Left lung (tissue), 10 donors: Measurements from ENCODE around the gene SDK2. TPM values are rescaled to one million over a fixed set of nuclear protein-coding genes. Genes with fewer than 3 reads are reported as not detected.
"Not testable (repeated sequence)": the region's sequence is repeated elsewhere in the genome, so short reads cannot be mapped to it uniquely, and the experiment has no call there.

Experiments used
- ATAC-seq: fragments of 200-7000 bp; cut with Tn5 transposase; one replicate; pipeline ENCODE4 v1.9.1; 2020; ENCODE audit warnings: moderate library complexity
- DNase-seq, 4 donors: peaks; one replicate each; pipeline ENCODE4 v3.0.0-alpha.2; 2013 to 2020
- H3K27ac ChIP-seq, 2 donors: fragments of 200-600 bp; sonication (generic) in 1 of 2; one replicate each; pipeline versions ENCODE4 v1.5.0 to v1.8.0; 2020 to 2021
- H3K27me3 ChIP-seq, 2 donors: fragments of 200-600 bp; sonication (generic) in 1 of 2; one replicate each; pipeline versions ENCODE4 v1.5.0 to v1.8.0; 2020 to 2021
- H3K36me3 ChIP-seq, 2 donors: fragments of 200-600 bp; sonication (generic) in 1 of 2; one replicate each; pipeline versions ENCODE4 v1.5.0 to v1.8.0; 2020 to 2021
- H3K4me1 ChIP-seq, 2 donors: fragments of 200-600 bp; one replicate each; pipeline ENCODE4 v1.8.0; 2021
- H3K4me3 ChIP-seq, 2 donors: fragments of 200-600 bp; sonication (generic) in 1 of 2; one replicate each; pipeline versions ENCODE4 v1.5.0 to v1.8.0; 2020 to 2021; ENCODE audit warnings: mild to moderate bottlenecking in 1 of 2
- H3K9me3 ChIP-seq, 2 donors: fragments of 200-600 bp; sonication (generic) in 1 of 2; one replicate each; pipeline versions ENCODE4 v1.5.0 to v1.8.0; 2020 to 2021
- intact Hi-C, 2 donors: fragments of 100-400 bp; cut with DNase I; formaldehyde crosslinking; loops; one replicate each; pipeline versions ENCODE4 v1.11.2 to v1.14.2; 2022
- polyA plus RNA-seq, 6 donors: library from polyadenylated mRNA; unstranded; fragments of 120-200 nt; gene quantifications; one replicate each; pipeline ENCODE4 v1.2.1, GENCODE V29; 2013; ENCODE audit not compliant: insufficient read length in 6 of 6
- total RNA-seq, 2 donors: library from RNA; stranded (reverse); fragmentation: NEBNext Ultra II Directional; extraction: Animal tissue kit (Norgen Biotek cat#: 25700); gene quantifications; one replicate each; pipeline ENCODE4 v1.2.1, GENCODE V29; 2021
- TF ChIP-seq, protein P1 (sequence below), 2 donors: fragments of 200-600 bp; sonication (generic) in 1 of 2; IDR thresholded peaks; one replicate each; pipeline versions ENCODE4 v1.5.0 to v1.8.0; 2021; ENCODE audit warnings: antibody characterized with exemption in 2 of 2
- donor health status: DM: no; HTN: yes; CAD: no.
- donor health status: DM: no; HTN: no; CAD: no.

Gene SDK2
- total and polyA plus RNA-seq, 8 donors, result 6.0 to 10.9 (median 7.5) TPM

DNA sequence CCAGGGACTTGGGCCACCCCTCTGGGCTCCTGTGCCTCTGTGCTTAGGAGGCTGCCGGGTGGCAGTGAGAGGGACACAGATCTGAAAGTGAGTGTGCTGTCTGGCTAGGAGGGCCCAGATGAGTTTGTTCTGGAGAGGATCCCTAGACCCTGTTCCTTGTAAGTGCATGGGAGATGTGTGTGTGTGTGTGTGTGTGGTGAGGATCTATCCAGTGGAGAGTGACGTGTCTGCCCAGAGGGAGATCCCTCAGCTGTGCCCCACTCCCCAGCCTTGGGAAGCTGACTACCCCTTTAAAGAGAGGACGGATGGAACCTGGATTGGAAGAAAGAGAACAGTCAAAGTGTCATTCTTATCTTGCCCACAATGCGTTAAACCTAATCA, 306.9 kb downstream of the SDK2 start:
- no peaks in the 10 kb centered on the region for H3K9me3 ChIP-seq
- H3K27ac ChIP-seq, result no peak overlapping the region
- peaks cover 5 to 26% of the 10 kb centered on the region in 2 donors for H3K4me1 ChIP-seq
- H3K36me3 ChIP-seq, result no peaks in the 10 kb centered on the region
- TF ChIP-seq, protein P1, sequence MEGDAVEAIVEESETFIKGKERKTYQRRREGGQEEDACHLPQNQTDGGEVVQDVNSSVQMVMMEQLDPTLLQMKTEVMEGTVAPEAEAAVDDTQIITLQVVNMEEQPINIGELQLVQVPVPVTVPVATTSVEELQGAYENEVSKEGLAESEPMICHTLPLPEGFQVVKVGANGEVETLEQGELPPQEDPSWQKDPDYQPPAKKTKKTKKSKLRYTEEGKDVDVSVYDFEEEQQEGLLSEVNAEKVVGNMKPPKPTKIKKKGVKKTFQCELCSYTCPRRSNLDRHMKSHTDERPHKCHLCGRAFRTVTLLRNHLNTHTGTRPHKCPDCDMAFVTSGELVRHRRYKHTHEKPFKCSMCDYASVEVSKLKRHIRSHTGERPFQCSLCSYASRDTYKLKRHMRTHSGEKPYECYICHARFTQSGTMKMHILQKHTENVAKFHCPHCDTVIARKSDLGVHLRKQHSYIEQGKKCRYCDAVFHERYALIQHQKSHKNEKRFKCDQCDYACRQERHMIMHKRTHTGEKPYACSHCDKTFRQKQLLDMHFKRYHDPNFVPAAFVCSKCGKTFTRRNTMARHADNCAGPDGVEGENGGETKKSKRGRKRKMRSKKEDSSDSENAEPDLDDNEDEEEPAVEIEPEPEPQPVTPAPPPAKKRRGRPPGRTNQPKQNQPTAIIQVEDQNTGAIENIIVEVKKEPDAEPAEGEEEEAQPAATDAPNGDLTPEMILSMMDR (IDR thresholded peaks at IDR 0.05), result no peak
- no peak overlapping the region for H3K4me3 ChIP-seq
- ATAC-seq (no peak), DNase-seq (no peak)
- H3K27me3 ChIP-seq, result no peaks in the 10 kb centered on the region
- intact Hi-C loops, result no loop called here

DNA sequence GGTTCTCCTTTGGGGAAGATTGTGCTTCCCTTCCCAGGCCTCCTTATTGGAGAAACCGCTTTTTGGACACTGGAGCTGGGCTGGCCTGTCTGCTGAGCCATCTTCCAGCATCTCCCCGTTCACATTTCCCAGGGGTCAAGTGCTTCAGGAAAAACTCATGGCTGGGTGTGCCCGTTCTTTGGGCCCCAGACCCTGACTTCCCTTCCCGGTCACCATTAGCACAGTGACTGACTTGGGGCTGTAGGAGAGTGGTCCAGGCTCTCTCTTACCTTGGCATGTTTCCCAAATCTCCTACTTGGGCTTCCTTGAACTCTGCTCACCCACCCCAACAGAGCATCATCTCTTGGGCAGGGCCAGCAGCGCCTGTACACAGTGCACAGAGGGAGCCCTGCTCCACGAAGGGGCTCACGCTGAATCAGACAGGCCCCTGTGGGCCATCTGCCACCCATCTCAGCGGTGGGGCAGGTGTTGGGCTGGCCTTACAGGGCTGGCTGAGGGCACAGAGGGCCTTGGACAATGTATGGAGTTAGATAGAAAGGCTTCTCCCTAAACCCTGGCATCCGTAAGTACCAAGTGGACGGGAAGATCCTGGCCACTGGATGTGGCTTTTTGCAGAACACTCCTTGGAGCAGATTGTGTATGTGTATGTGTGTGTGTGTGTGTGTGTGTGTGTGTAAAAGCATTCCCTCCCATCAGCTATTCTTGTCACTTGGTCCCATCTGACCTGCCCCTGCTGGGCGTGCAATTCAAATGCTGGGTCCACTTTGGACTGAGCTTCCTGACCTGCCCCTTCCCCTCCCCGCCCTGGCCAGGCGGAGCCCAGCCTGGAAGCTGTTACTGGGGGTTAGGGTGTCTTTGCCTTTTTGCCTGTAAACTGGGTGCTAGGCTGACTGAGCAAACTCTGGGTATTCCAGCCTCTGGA, 307.6 kb downstream of the SDK2 start:
- no peak overlapping the region for H3K4me3 ChIP-seq
- H3K4me1 ChIP-seq, result peaks cover 2 to 22% of the 10 kb centered on the region in 2 donors
- peak in 1 of 4 donors; percentile 50 for DNase-seq
- no peak overlapping the region for H3K27ac ChIP-seq
- H3K27me3 ChIP-seq, result no peaks in the 10 kb centered on the region
- no peaks in the 10 kb centered on the region for H3K9me3 ChIP-seq
- intact Hi-C loops, result no loop called here
- H3K36me3 ChIP-seq, result no peaks in the 10 kb centered on the region
- no peak for ATAC-seq
- TF ChIP-seq, protein P1 (IDR thresholded peaks at IDR 0.05), result no peak

DNA sequence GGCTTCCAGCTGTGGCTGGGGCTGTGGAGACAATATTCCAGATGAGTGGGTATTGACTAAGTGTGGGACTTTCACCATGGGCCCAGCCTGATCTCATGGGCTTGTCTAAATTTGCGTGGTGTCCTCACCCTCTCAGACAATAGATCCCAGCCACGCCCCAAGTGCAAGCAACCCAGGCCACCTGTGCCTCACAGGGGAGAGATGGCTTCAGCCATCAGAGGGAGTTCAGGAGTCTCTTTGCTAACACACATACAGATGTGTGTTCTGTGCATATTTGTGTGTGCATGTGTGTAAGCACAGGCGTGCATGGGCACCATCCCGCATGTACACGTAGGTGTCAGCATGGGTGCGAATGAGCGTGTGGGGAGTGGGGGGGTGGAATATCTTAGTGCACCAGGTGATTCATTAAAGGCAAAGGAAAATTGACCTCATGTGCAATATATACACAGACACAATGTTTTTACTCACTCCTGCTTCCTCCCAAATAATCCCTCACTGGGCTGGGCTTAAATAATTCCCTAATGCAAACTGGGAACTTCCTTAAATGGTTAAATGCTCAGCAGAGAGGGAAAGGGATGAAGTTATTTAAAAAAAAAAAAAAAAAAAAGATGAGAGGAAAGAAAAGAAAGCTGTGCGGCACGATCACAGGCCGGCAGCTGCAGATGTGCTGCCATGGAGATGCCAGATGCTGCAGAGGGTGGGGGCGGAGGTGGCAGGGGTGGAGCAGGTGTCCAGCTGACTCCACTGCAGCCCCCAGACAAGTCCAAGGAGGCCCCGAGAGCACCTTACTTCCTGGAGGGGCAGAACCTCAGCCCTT, 308.4 kb downstream of the SDK2 start:
- H3K9me3 ChIP-seq, result no peaks in the 10 kb centered on the region
- intact Hi-C loops, result no loop called here

DNA sequence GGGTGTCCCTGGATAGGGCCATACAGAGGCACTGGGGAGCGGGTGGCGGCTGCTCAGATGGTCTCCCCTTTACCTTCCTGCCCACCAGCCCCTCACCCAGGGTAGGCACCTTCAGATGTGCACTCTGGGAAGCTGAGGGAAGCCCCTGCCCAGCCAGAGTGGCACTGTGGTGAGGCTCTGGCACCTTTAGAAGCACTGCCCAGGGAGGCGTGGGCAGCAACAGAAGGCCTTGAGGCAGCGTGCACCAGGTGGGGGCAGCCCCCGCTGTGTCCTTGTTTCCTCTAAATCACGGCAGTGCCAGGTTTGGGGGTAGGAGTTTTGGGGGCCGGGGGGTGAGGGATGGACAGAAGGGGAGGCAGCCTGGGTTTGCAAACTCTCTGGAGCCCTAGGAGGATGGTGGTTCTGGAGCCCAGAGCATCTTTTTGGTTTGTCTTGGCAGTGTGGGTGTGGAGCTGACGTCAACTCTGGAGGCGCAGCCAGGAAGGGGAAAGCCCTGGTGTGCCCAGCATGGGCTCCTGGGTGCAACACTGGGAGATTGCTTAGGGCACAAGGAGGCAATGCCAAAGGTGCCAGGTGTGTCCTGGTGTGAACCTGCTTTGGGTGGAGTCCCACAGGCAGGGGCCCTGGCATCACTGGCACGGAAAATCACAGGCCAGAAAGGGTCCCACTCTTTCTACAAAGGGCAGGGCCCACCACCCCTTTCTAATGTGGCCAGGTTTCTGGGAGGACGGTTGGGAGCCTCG, 309.3 kb downstream of the SDK2 start:
- H3K36me3 ChIP-seq, result no peaks in the 10 kb centered on the region
- ATAC-seq (no peak), DNase-seq (no peak)
- intact Hi-C loops, result no loop called here
- H3K27me3 ChIP-seq, result no peaks in the 10 kb centered on the region
- no peak overlapping the region for H3K27ac ChIP-seq
- TF ChIP-seq, protein P1 (IDR thresholded peaks at IDR 0.05), result no peak
- H3K4me3 ChIP-seq, result no peak overlapping the region
- peaks cover 2 to 11% of the 10 kb centered on the region in 2 donors for H3K4me1 ChIP-seq
- H3K9me3 ChIP-seq, result no peaks in the 10 kb centered on the region

More for the DNA sequence above, 308.4 kb downstream of the SDK2 start:
- TF ChIP-seq, protein P1 (IDR thresholded peaks at IDR 0.05), result no peak
- no peaks in the 10 kb centered on the region for H3K36me3 ChIP-seq
- DNase-seq, result peak in 1 of 4 donors; percentile 39
- ATAC-seq, result no peak
- H3K27ac ChIP-seq, result no peak overlapping the region
- H3K27me3 ChIP-seq, result no peaks in the 10 kb centered on the region
- H3K4me3 ChIP-seq, result no peak overlapping the region
- peaks cover 2 to 17% of the 10 kb centered on the region in 2 donors for H3K4me1 ChIP-seq

DNA sequence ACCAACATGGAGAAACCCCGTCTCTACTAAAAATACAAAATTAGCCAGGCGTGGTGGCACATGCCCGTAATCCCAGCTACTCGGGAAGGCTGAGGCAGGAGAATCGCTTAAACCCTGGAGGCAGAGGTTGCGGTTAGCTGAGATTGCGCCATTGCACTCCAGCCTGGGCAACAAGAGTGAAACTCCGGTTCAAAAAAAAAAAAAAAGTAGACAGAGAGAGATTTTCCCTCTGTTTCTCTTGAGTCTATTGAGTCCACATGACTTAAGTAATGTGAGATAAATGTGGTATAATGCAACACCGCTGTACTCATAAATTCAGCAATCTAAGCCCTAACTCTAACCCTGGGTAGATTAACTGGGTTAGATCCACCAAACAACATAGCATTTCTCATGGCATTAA, 310.8 kb downstream of the SDK2 start:
- intact Hi-C loops, H3K36me3 ChIP-seq, H3K4me3 ChIP-seq, H3K9me3 ChIP-seq, H3K4me1 ChIP-seq, H3K27me3 ChIP-seq: not testable (repeated sequence)
- H3K27ac ChIP-seq, result peak overlapping the region; percentile 33 to 45
- peak; percentile 72 for ATAC-seq
- DNase-seq, result peak in 2 of 4 donors; percentile 50 to 72
